GM04503 (cell line): ENCODE data around the gene PSMC1.

Source experiments
- DNase-seq: peaks from one replicate; pipeline ENCODE4 v3.0.0-alpha.2; 2012; ENCODE audit warnings: low read depth

PSMC1 gene

DNA sequence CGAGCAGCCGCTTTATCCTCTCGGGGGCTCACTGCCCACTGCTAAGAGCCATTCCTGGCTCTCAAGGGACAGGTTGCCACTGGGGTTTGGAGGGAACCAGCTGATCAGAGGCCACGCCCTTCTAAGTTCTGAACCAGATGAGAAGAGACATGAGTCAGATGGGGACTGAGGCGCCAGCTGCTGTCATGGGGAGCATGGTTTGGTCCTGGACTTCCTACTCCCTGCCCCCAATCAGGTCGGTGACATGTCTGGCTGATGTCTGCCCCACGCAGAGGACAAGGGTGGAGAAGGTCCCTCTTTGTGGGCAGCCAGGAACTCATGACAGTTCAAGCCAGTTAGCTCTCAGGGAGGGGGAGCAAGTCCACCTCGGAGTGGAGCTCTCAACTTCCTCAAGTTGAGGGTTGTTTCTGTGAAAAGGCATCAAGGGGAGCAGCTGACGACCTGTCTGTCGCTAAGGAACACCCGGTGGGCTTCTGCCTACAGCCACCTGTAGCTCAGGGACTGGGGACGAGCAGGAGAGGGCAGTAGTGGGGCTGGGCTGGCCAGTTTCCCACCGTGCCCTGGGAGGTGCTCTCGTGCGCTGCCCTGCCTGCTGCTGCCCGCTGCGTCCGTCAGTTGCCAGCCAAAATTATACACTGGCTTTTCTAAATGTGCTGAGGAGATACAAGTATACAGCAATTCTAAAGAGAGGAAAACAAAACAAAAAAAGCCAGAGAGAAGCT lies 20.5 kb downstream of the PSMC1 start:
- no peak for DNase-seq

DNA sequence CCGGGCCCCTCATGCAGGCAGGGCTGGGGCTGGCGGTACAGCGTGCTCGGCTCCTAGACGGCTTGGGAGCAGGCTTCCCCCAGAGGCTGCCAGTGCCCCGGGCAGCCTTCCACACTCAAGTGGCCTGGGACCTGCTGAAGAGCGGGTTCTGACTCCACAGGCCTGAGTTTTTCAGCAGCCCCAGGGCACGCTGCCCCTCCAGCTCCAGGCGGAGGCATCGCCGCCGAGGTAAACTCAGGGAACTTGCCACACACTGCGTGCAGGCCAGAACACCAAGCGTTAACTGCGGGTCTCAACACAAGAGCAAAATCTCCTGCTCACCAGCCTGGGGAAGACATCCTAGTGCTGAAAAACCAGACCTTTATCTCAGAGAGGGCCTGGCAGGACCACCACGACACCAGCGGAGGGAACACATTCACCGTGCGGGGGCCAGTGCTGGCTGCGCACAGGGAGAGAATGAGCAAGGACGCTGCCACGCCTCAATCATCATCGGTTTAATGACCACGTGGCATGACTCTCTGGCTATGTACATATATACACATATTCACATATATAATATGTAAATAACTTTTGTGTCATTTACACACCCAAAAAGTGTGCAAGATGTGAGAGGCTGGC lies 21.3 kb downstream of the PSMC1 start:
- DNase-seq, result no peak

DNA sequence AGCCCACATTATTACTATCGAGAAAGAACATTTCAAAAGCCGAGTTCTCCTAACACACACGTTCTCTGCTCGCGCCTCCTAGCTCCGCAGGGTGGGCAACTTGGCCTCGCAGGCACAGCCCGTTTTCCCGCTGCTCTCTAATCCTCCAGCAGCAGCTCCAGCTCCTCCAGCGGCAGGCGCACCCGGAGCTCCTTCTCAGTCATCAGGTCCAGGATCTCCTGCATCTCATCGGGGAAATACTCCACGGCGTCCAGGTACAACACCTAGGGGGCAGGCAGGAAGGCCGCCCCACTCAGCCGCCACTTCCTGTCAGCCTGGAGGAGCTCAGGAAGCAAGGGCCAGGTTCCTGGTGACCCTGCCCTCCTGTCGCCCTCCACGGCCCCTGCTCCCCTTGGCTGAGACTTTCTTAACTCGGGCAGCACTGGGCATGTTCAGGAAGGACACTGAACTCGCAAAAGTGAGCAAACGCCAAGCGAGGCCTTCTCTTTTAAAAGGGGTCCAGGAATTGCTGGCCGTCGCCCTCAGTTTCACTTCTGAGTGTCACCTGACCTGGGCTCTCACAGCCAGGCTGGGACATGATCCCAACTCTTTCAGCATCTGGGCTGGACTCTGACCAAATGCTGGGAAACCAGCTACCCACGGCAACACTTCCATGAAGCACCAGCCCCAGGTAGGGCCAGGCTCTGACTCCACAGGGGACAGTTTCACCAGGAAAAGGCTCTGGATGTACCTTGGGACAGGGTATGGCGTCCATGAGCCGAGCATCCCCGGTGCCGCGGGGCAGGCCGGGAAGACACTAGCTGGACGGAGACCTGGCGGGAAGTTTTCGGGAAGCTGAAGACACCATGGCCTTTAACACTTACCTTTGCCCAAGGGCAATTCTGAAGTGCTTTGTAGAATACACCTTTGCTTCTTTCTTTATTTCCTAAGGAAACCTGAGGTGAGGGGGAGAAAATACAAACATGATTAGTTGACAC lies 22.1 kb downstream of the PSMC1 start:
- no peak for DNase-seq

DNA sequence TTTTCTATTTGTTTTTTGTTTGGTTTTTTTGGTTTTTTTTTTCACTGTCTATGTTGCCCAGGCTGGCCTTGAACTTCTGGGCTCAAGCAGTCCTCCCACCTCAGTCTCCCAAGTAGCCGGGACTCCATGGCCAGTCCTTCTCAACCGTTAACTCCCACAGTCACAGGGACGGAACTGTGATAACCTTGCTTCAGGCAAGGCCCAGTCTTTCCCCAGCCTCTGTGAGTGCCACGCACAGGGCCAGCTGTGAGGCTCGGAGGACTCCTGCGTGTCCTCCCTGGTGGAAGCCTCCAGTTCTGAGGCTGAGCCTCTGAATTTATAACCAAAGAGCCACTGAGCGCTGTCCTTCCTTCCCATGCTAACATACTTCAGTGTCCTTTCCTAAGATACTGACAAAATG lies 23.7 kb downstream of the PSMC1 start:
- no peak for DNase-seq

DNA sequence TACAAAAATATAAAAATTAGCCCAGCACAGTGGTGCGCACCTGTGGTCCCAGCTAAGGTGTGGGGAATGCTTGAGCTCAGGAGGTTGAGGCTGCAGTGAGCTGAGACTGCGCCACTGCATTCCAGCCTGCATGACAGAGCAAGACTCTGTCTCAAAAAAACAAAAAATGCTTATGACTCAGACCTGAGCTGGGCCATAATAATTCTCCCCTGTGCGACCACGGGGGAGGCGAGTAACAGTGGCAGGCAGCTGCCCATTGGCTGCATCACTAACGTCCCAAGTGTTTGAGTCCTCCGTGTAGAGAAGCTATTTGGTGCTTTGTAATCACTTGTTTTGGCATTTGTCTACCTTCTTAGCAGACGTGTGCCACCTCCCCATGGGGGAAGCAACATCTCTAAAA lies 24.9 kb downstream of the PSMC1 start:
- DNase-seq, result no peak

DNA sequence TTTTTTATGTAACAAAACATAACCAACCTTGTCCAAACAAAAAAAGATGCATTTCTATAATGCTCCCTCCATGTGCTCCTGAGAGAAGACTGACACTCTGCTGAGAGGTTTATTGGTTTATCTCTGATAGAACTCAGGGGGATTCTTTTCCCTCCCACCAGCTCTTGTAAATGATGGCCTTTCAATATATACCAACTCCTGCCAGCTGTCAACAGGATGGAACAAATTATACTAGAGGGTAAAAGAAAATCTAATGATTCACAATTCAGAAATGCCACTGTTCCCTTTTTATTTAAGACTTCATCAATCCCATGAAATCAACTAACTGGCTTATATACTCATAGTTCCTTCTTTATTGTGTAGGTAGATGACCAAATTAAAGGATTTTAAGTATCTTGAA lies 25.4 kb downstream of the PSMC1 start:
- no peak for DNase-seq

DNA sequence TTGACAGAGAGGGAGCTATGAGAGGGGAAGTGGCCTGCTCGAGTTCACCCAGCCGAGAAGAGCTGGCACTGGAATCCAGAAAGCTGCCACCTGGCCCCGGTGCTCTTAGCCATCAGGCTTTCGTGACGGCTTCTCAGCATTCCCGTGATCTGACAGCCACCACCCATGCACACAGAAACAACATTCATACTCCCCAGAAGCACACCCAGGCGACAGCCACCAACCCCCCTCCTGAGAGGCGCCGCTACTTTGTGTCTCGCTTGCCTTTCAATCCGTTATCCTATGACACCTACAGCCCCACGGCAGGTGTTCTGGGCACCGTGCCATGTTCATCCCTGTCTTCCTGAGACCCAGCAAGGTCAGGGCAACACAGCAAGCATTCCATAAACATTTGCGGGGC lies 31.4 kb downstream of the PSMC1 start:
- no peak for DNase-seq

DNA sequence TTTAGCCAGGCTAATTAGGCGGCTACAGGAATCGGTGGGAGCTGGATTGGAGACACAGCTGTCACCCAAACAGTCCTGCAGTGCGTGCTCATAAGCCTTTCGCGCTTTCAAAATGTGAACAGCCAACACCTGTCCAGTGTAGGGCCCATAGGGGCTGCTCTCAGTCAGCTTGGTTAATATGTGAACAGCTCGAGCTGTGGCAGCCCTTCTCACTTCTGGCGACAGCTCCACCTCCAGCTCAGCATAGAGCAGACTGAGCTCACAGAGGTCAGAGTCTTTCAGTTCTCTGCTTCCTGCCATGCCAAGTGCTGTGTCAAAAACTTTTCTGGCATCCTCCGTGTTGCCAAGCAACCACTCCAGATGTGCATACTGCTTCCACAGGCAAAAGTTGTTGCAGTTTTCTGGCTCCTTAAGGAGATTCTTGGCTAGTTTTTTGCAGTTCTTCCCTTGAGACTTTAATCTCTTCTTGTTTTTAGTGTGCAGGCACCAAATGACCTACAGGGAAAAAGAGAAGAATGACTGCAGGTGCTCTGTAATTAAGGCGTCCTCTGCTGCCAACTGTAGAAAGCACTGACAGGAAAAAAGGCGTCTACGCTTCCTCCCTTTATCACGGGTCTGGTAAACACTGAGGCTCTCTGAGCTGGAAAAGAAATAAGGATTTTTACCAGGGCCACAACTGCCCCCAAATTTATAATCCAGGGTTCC lies 32.5 kb downstream of the PSMC1 start:
- DNase-seq, result no peak

DNA sequence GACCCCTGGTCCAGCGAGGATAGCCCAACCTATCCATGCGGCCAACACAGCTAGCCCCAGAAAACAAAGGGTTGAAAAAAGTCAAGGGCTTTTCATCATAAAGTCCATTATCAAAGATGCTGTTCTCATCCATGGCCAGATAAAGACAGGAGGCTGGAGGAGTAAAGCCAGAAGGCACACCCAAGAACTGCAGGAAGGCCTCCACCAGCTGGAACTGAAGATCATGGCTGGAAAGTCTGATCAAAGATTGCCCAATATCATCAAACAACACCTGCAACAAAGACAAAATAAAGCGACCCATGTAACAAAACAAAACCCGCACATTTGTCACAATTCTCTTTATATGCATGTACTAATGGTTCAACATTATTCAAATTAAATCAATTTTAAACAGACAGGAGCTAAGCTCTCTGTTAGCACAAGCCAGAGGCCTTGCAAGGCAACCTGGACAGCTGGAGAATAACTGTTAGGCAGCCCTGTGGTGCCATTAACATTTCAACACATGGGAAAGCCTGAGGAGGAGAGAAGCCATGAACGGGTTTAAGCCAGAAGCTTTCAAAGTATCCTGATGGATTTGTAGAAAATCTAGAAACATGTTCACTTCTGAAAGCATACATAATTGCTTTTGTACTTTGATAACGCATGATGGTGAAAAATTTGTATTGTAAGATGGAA lies 34.1 kb downstream of the PSMC1 start:
- no peak for DNase-seq

DNA sequence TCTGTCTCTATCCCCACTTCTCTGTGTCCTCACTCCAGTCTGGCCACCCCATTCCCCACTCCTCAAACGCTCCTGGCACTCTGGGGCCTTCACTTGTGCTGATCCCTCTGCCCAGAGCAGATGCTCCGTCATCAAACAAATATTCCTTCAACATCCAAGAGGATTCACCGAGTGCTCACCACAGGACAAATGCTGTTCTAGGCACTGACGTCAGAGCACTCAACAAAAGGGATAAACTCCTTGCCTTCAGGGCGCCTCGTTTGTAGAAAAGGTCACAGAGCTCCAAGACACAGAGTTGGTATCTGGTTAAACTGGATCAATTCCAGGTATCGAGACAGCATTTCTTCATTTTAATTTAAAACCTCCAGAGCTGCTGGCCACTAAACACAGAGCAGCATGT lies 35.3 kb downstream of the PSMC1 start:
- no peak for DNase-seq

DNA sequence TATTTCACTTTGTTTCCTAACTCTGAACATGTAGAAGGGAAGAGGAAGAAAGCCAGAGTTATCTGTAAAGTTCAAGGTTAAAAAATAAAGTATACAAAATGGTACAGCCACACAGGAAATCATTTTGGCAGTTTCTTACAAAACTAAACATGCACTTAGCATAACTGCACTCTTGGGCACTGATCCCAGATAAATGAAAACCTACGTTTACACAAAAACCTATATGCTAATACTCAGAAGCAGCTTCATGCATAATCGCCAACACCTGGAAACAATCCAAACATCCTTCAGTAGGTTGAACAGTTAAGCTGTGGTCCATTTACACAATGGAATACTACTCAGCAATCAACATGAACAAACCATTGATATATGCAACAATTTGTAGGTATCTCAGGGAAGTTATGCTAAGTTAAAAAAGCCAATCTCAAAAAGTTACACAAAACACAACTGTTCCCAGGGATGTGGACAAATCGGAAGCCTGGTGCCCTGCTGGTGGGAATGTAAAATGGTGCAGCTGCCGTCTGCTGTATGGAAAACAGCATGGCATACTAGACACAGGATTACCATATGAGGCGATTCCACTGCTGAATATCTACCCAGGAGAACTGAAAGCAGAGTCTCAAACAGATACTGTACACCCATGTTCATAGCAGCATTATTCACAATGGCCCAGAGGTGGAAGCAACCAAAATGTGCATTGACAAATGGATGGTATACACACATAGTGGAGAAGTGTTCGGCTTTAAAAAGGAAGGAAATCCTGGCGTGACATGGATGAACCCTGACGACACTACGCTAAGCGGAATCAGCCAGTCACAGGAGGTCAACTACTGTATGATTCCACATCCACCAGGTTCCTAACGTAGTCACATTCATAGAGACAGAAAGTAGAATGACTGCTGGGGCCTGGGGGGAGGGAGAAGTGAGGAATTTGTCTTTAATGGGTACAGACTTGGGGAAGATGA lies 37.7 kb downstream of the PSMC1 start:
- DNase-seq, result no peak

DNA sequence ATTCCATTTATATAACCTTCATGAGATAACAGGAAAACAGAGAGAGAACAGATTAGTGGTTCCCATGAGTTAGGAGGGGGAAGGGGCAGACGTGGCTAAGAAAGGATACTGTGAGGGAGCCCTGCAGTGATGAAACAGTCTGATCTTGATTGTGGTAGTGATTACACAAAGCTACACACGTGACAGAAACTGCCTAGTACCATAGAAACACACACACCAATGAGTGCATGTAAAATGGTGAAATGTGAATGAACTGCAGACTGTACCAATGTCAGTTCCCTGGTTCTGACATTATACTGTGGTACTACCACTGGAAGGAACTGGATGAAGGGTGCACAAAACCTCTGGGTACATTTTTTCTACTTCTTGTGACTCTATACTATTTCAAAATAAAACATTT lies 38.5 kb downstream of the PSMC1 start:
- DNase-seq, result no peak

DNA sequence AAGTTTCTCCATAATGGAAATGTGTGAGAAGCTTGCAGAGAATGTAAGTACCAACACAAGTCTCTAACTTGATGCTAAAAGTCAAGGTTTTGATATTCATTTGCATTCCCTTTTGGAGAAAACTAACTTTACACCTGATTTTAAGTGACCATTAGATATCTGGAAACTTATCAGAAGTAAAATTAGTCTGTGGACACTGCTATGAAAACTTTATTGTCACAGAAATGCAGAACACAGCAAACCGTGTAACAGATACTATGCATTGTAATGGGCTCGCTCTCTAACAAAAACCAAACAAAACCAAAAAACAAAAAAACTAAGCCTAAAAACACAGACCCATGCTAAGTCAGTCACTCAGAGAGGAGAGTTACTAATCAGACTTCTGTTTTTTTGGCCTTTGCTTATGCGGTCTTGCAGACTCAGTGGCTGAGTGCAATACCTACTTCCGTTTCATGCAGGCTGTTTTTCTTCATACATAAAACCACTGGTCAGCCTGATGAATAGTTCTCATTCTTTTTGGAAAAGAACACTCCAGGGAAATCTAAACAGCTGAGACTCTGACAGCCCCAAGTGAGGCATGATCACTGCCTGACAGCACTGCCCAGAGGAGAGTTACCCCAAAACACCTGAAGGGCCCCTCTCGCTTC lies 39.6 kb downstream of the PSMC1 start:
- DNase-seq, result no peak

DNA sequence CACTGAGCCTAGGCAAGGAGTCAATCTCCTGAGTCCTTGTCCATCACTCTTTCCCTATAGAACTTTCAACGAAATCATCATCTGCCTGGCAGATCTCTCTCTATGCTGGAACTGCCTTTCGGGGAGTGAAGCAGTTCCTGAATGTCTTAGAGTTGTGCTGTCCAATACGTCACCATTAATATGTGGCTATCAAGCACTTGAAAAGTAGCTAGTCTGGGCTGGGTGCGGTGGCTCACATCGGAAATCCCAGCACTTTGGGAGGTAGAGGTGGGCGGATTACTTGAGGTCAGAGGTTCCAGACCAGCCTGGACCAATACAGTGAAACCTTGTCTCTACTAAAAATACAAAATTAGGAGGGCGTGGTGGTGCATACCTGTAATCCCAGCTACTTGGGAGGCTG lies 40.3 kb downstream of the PSMC1 start:
- DNase-seq, result no peak

DNA sequence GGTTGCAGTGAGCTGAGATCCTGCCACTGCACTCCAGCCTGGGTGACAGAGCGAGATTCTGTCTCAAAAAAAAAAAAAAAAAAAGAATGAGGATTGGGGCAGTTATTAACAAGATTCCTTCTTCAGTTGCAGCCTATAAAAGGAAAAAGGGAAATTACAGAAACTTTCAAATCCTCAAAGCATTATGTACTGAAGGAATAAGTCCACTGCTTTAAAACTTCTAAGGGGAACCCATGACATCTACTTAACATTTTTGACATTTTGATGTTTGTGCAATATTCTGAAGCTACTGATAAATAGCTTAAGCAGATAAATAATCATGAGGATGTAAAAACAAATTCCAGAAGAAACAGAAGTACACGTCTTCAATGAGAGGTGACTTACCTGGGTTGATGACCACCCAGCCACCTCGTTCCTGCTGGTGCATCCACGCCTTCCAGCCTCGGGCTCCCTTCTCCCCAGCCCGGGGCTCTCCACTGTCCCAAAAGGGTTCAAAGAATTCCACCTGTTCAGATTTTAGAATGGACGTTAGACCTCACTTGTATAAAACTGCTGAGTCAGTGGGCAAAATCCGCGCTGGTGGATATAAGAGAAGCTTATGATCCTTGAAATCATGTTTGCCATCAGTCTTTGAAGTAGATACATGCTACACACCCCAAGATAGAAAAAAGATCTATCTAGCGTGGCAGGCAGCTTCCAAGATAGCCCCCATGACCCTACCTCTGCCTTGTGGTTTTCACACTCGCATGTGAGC lies 41.7 kb downstream of the PSMC1 start:
- no peak for DNase-seq

DNA sequence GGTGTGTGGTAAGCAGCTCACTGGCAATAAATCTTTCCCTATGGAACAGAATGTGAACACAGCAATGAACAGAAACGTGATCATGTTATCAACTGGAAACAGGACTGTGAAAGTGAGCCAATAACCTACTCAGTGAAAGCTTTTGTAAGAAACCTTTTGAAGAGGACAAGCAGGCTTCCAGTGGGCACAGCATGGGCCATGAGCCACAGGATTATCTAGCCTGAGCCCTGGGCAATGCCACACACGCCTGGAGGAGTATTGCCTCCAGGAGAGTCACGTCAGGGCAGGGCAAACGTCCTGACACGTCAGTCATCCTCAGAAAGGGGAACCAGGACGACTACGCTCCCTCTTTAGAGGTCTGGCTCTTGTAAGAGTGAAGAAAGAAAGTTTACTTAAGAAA lies 43.1 kb downstream of the PSMC1 start:
- DNase-seq, result no peak

DNA sequence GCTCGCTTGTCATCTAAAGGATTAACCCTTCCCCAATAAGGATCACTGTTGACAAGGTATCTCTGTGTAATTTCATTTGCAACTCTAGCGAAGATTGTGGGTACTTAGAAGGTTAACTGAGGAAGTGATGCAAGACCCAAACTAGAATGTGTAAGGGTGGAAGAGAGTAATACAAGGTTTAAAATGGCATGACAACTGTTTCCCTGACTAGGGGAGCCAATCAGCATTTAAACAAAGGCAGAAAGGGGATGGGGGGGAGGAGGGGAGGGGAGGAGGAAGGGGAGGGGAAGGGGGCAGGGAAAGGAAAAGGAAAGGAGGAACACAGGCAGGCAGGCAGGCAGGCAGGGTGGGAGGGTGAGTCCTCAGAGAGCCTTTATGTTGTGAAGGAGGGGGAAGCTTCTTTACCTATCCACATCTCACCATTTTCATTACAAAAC lies 44.3 kb downstream of the PSMC1 start:
- DNase-seq, result no peak

DNA sequence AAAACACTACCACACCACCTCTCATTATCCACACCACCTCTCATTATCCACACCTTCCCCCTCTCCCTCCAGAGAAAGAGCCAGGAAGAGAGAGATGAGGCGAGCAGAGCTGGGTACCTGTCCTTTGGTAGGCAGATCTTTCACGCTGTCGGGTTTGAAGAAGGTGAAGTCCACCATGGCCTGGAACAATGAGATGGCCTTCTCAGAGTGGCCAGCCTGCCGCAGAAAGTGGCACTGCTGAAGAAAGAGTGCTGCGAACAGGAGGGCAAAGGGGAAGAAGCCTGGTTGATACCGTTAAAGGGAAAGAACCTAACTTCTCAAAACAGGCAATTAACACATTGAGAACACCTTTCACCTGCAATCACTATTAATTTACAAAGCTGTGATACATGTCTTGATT lies 44.8 kb downstream of the PSMC1 start:
- no peak for DNase-seq

DNA sequence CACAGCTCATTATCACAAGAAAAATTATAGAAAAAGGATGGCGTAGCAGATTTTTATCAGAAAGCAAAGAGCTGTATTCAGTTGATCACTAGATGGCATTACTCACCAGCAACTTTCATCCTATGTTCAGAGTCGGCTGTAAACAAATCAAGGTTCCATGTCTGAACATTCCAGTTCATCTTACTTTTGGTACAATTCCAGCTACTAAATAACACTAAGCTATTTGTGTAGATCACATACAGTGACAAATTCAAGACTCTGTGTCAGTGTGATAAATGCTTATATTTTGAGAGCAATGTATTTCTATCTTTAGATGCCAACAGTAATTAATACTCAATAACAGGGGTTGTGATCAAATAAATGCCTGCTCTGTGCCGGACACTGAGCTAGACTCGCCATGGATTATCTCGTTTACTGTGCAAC lies 45.3 kb downstream of the PSMC1 start:
- DNase-seq, result no peak
